Measurements from ENCODE around the gene RANBP10. TPM values are rescaled to one million over a fixed set of nuclear protein-coding genes. Genes with fewer than 3 reads are reported as not detected.

RANBP10 gene
- total RNA-seq, 2 experiments from 2014 or later, result 14.9 to 18.1 TPM

GRCh38 chr16:67678354-67679023 is 127.9 kb downstream of the RANBP10 start:
- H3K4me1 Mint-ChIP-seq (ENCODE audit: low read depth), result no peaks in the 10 kb centered on the region
- no peak overlapping the region for H3K27ac Mint-ChIP-seq
- intact Hi-C loops (cut with micrococcal nuclease), result no loop called here
- H3K4me3 Mint-ChIP-seq, result no peak overlapping the region
- POLR2A ChIA-PET, result interaction anchor here (0.7 kb wide), 1 partner anchor 11 kb away, joined by 3 read pairs; no protein-coding TSS in a partner anchor
- H3K27me3 Mint-ChIP-seq, result no peaks in the 10 kb centered on the region
- CTCF ChIA-PET, result interaction anchor here (1.0 to 3.8 kb wide), 2 partner anchors 131 to 157 kb away, joined by 3 to 16 read pairs; no protein-coding TSS in a partner anchor
- H3K9me3 Mint-ChIP-seq, result no peaks in the 10 kb centered on the region
- H3K36me3 Mint-ChIP-seq, result peaks cover 2% of the 10 kb centered on the region
- no peak for DNase-seq

DNA sequence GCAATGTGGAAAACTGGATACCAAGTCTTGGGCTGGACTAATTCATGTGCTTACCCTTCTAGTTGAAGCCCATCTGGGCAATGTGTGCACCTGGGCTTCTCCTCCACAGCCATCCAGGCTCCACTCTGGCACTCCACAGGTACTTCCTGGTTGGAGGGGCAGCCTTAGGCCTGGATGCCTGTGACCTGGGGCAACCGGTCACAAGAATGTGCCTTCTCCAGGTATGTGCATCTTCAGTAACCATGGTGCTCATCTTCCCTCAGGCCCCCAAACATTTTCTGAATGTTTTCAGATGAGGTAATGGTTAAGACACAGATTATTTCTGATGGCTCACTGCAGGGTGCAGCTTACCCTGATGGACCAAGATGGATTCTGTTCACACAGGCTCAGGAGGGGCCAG is 128.6 kb downstream of the RANBP10 start:
- no peak for DNase-seq
- H3K36me3 Mint-ChIP-seq, result no peaks in the 10 kb centered on the region
- no peak overlapping the region for H3K4me3 Mint-ChIP-seq
- no peaks in the 10 kb centered on the region for H3K4me1 Mint-ChIP-seq (ENCODE audit: low read depth)
- intact Hi-C loops (cut with micrococcal nuclease), result no loop called here
- CTCF ChIA-PET, result interaction anchor here (1.0 to 3.8 kb wide), 2 partner anchors 130 to 157 kb away, joined by 3 to 16 read pairs; no protein-coding TSS in a partner anchor
- POLR2A ChIA-PET, result interaction anchor here (0.6 to 0.7 kb wide), 2 partner anchors 10 to 187 kb away, joined by 3 read pairs; no protein-coding TSS in a partner anchor
- H3K9me3 Mint-ChIP-seq, result no peaks in the 10 kb centered on the region
- H3K27ac Mint-ChIP-seq, result no peak overlapping the region
- H3K27me3 Mint-ChIP-seq, result no peaks in the 10 kb centered on the region

GRCh38 chr16:67676939-67677338 is 129.4 kb downstream of the RANBP10 start:
- DNase-seq, result no peak
- ChIA-PET CTCF (interaction anchor here (0.7 to 3.8 kb wide), 3 partner anchors 9 to 156 kb away, joined by 3 to 16 read pairs (median 3); no protein-coding TSS in a partner anchor), POLR2A (no interaction called here)
- no peaks in the 10 kb centered on the region for H3K9me3 Mint-ChIP-seq
- no peaks in the 10 kb centered on the region for H3K27me3 Mint-ChIP-seq
- no peak overlapping the region for H3K4me3 Mint-ChIP-seq
- intact Hi-C loops (cut with micrococcal nuclease), result no loop called here
- H3K4me1 Mint-ChIP-seq (ENCODE audit: low read depth), result no peaks in the 10 kb centered on the region
- H3K36me3 Mint-ChIP-seq, result no peaks in the 10 kb centered on the region
- no peak overlapping the region for H3K27ac Mint-ChIP-seq

DNA sequence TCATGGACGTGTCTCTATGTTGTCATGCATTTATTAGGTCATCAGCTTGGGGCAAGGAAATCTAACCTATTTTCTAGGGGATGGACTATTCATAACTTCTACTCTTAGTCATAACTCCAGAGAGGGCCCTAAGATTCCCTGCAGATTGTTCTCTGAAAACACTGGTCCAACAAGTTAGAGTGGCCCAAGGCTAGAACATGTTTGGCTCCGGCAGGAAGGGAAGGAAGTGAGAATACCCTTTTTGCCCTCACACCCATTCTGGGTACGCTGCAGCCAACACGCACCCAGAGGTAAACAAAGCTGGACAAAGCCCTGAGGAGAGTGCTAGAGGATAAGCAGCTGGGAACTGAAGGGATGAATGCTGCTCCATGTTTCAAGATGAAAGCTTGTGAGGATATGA is 129.8 kb downstream of the RANBP10 start:
- Mint-ChIP-seq H3K9me3 (no peaks in the 10 kb centered on the region), H3K36me3 (no peaks in the 10 kb centered on the region), H3K27me3 (no peaks in the 10 kb centered on the region), H3K4me1 (ENCODE audit: low read depth) (no peaks in the 10 kb centered on the region), H3K4me3 (no peak overlapping the region), H3K27ac (no peak overlapping the region)
- CTCF ChIA-PET, result interaction anchor here (0.7 to 3.8 kb wide), 3 partner anchors 9 to 155 kb away, joined by 3 to 16 read pairs (median 3); no protein-coding TSS in a partner anchor
- intact Hi-C loops (cut with micrococcal nuclease), result no loop called here
- DNase-seq, result no peak
- POLR2A ChIA-PET, result no interaction called here

DNA sequence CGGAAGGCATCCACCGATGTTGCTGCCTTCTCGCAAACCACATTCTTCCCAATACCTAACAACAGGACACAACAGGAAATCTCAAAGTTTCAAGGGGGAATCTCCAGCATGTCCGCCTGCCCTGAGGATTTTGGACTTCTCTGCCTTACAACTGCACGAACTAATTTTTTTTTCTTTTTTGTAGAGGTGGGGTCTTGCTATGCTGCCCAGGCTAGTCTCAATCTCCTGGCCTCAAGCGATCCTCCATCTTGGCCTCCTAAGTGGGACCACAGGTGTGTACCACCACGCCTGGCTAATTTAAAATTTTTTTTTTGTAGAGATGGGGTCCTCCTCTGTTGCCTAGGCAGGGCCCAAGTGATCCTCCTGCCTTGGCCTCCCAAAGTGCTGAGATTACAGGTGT is 130.4 kb downstream of the RANBP10 start:
- no peaks in the 10 kb centered on the region for H3K4me1 Mint-ChIP-seq (ENCODE audit: low read depth)
- no peak for DNase-seq
- POLR2A ChIA-PET, result no interaction called here
- CTCF ChIA-PET, result interaction anchor here (1.2 kb wide), 1 partner anchor 155 kb away, joined by 4 read pairs; no protein-coding TSS in a partner anchor
- H3K4me3 Mint-ChIP-seq, result no peak overlapping the region
- H3K9me3 Mint-ChIP-seq, result no peaks in the 10 kb centered on the region
- no peaks in the 10 kb centered on the region for H3K36me3 Mint-ChIP-seq
- intact Hi-C loops (cut with micrococcal nuclease), result no loop called here
- no peaks in the 10 kb centered on the region for H3K27me3 Mint-ChIP-seq
- H3K27ac Mint-ChIP-seq, result no peak overlapping the region

DNA sequence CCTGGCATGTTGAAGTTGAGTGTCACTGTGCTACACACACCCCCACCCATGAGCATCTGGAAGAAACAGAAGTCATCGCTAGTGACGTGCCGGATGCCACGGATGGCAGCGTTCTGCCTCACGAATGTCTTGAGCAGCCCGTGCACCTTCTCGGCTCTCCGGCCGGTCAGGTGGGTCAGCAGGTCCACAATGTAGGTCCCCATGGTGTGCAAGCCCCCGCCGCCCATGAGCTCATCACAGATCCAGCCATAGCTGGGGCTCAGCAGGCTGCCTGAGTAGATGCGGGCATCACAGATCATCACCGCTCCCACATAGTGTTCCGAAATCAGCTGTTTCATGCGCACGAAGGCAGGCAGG is 130.8 kb downstream of the RANBP10 start:
- Mint-ChIP-seq H3K27ac (no peak overlapping the region), H3K36me3 (no peaks in the 10 kb centered on the region), H3K27me3 (no peaks in the 10 kb centered on the region), H3K9me3 (no peaks in the 10 kb centered on the region), H3K4me3 (no peak overlapping the region), H3K4me1 (ENCODE audit: low read depth) (no peaks in the 10 kb centered on the region)
- intact Hi-C loops (cut with micrococcal nuclease), result no loop called here
- no peak for DNase-seq
- CTCF ChIA-PET, result interaction anchor here (1.2 kb wide), 1 partner anchor 154 kb away, joined by 4 read pairs; no protein-coding TSS in a partner anchor
- POLR2A ChIA-PET, result no interaction called here

DNA sequence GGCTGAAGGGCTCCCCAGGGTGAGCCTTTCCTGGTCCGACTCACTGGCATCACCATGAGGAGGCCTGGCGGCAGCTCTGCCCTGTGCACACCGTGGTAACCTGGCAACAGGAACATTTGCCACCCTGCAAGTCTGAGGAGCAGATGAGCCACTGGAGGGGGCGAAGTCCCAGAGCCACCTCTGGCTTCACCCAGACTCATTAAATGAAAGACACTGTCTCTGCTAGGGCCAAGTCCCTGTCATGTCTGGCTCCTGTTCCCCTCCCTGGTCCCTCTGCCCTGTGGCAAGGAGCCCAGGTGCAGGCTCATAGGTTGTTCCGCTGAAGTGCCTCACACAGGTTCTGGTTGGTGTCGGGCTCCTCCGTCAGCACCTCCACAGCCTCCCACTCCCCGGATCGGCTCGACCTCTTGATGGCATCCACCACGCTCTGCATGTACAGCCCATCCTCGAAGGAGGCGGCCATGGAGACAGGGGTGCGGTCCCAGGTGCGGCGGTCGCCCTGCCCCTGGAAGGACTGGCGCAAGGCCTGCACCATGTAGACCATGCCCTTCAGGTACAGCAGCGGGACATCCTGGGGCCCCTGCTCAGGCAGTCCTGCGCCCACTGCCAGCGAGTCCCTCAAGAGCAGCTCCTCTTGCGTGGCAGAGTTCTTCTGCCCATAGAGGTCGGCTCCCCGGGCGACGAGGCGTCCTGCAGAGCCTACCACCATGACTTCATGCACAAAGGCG is 131.3 kb downstream of the RANBP10 start:
- Mint-ChIP-seq H3K36me3 (no peaks in the 10 kb centered on the region), H3K9me3 (no peaks in the 10 kb centered on the region), H3K4me3 (no peak overlapping the region), H3K4me1 (ENCODE audit: low read depth) (no peaks in the 10 kb centered on the region), H3K27ac (no peak overlapping the region), H3K27me3 (no peaks in the 10 kb centered on the region)
- ChIA-PET POLR2A (no interaction called here), CTCF (interaction anchor here (1.2 to 1.3 kb wide), 2 partner anchors 154 kb away, joined by 4 read pairs; no protein-coding TSS in a partner anchor)
- intact Hi-C loops (cut with micrococcal nuclease), result loop anchor here (5.0 kb wide), 1 partner anchor 197 kb away; the partner anchor contains the start of gene EDC4
- no peak for DNase-seq

GRCh38 chr16:67673712-67674580 is 132.4 kb downstream of the RANBP10 start:
- ChIA-PET CTCF (interaction anchor here (0.8 to 2.0 kb wide), 5 partner anchors 112 to 209 kb away, joined by 3 to 14 read pairs (median 4); partner anchors contain the start of genes RANBP10 and TSNAXIP1), POLR2A (no interaction called here)
- Mint-ChIP-seq H3K27ac (no peak overlapping the region), H3K36me3 (no peaks in the 10 kb centered on the region), H3K4me3 (no peak overlapping the region), H3K9me3 (no peaks in the 10 kb centered on the region), H3K27me3 (no peaks in the 10 kb centered on the region), H3K4me1 (ENCODE audit: low read depth) (no peaks in the 10 kb centered on the region)
- intact Hi-C loops (cut with micrococcal nuclease), result loop anchor here (5.0 kb wide), 1 partner anchor 198 kb away; the partner anchor contains the start of gene EDC4
- DNase-seq, result no peak

Other genes with a start within 250 kb of the RANBP10 start
- 10 to 100 TPM; 48.9 to 51.5 TPM for gene CTCF, start 244.0 kb downstream of the RANBP10 start, total RNA-seq
- gene CARMIL2, start 161.4 kb downstream of the RANBP10 start, total RNA-seq, result 100 to 1,000 TPM; 136 to 151 TPM
- 10 to 100 TPM; 63.0 to 63.9 TPM for gene ACD, start 146.3 kb downstream of the RANBP10 start, total RNA-seq
- 10 to 100 TPM; 11.2 to 11.5 TPM for gene PARD6A, start 145.6 kb downstream of the RANBP10 start, total RNA-seq
- gene ENKD1, start 139.8 kb downstream of the RANBP10 start, total RNA-seq, result 10 to 100 TPM in 1 of 2 experiments, 1 to 10 TPM in 1; 9.3 to 10.1 TPM
- gene C16orf86, start 139.7 kb downstream of the RANBP10 start, total RNA-seq, result 1 to 10 TPM; 2.2 to 2.5 TPM
- gene GFOD2, start 87.2 kb downstream of the RANBP10 start, total RNA-seq, result 10 to 100 TPM; 12.6 to 13.7 TPM
- under 1 TPM; 0.77 to 0.81 TPM for gene TSNAXIP1, start 329 bp upstream of the RANBP10 start, total RNA-seq
- gene THAP11, start 35.8 kb upstream of the RANBP10 start, total RNA-seq, result 10 to 100 TPM; 31.8 to 32.1 TPM
- 100 to 1,000 TPM; 141 to 148 TPM for gene NUTF2, start 40.4 kb upstream of the RANBP10 start, total RNA-seq
- gene CENPT, start 41.1 kb upstream of the RANBP10 start, total RNA-seq, result 10 to 100 TPM; 39.2 to 40.2 TPM
- 10 to 100 TPM; 88.6 to 94.2 TPM for gene EDC4, start 66.5 kb upstream of the RANBP10 start, total RNA-seq
- under 1 TPM in 1 of 2 experiments, not detected in 1; 0.76 TPM for gene NRN1L, start 78.3 kb upstream of the RANBP10 start, total RNA-seq
- 10 to 100 TPM in 1 of 2 experiments, 1 to 10 TPM in 1; 10.0 to 11.7 TPM for gene PSKH1, start 86.7 kb upstream of the RANBP10 start, total RNA-seq
- gene CTRL, start 125.3 kb upstream of the RANBP10 start, total RNA-seq, result 1 to 10 TPM; 2.9 to 3.1 TPM
- 100 to 1,000 TPM; 185 to 193 TPM for gene PSMB10, start 130.3 kb upstream of the RANBP10 start, total RNA-seq
- gene LCAT, start 137.6 kb upstream of the RANBP10 start, total RNA-seq, result 10 to 100 TPM; 10.1 to 10.7 TPM
- gene SLC12A4, start 162.1 kb upstream of the RANBP10 start, total RNA-seq, result 10 to 100 TPM; 27.1 to 29.9 TPM
- not detected for gene DPEP3, start 173.9 kb upstream of the RANBP10 start, total RNA-seq
- gene DPEP2, start 192.9 kb upstream of the RANBP10 start, total RNA-seq, result 1 to 10 TPM; 3.9 to 5.3 TPM
- gene DPEP2NB, start 209.4 kb upstream of the RANBP10 start, total RNA-seq, result not detected
- 10 to 100 TPM; 12.8 to 14.5 TPM for gene DDX28, start 216.7 kb upstream of the RANBP10 start, total RNA-seq
- gene DUS2, start 216.7 kb upstream of the RANBP10 start, total RNA-seq, result 10 to 100 TPM; 29.2 to 29.4 TPM